Ecto neural progenitor cell (in vitro differentiated cells): ENCODE measurements around the gene CBX1.
"Not testable (repeated sequence)": the region's sequence is repeated elsewhere in the genome, so short reads cannot be mapped to it uniquely, and the experiment has no call there.

ENCODE experiments used
- DNase-seq: peaks from one replicate; pipeline ENCODE4 v3.0.0-alpha.2; 2018; ENCODE audit warnings: low spot score

Gene CBX1

DNA sequence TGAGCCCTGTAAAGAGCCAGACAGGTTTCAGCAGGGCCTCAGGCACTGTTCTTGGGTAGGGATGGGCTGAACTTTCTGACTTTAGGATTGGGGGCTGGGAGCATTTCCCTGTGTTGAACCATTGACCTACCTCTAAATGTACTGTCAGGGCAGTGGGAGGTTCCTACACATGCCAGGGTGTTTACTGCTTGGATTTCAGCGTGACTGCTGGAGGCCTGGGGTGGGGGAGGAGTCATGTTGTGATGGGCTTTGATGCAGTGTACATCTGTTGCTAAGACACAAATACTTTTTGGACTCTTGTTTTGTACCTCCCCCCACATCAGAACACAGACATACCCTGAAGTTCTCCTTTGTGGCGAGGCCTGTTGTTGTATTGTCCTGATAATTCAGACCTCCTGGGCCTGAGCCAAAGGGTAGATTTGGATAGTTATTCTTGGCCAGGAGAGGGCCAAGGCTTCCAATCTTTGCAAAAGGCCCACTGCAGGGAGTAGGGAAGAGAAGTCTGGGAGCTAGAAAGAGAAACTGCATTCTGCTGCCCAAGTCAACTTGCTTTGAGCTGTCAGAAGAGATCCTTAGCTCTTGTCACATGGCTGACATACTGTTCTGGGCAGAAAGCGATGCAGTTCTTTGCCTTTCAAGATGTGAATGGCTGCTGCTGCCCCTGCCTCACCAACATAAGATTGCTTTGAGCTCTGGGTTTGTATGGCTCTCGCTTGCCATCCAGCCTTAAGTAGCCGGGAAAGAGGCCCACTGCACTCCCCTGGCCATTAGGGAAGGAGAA is 49.4 kb downstream of the CBX1 start:
- peak; percentile 50 for DNase-seq

DNA sequence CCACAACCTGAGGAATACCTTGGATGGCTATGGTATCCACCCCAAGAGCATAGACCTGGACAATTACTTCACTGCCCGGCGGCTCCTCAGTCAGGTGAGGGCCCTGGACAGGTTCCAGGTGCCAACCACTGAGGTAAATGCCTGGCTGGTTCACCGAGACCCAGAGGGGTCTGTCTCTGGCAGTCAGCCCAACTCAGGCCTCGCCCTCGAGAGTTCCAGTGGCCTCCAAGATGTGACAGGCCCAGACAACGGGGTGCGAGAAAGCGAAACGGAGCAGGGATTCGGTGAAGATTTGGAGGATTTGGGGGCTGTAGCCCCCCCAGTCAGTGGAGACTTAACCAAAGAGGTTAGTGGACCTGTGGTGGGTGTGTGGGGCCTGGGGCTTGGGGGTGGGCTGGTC is 50.0 kb downstream of the CBX1 start:
- peak; percentile 46 for DNase-seq

DNA sequence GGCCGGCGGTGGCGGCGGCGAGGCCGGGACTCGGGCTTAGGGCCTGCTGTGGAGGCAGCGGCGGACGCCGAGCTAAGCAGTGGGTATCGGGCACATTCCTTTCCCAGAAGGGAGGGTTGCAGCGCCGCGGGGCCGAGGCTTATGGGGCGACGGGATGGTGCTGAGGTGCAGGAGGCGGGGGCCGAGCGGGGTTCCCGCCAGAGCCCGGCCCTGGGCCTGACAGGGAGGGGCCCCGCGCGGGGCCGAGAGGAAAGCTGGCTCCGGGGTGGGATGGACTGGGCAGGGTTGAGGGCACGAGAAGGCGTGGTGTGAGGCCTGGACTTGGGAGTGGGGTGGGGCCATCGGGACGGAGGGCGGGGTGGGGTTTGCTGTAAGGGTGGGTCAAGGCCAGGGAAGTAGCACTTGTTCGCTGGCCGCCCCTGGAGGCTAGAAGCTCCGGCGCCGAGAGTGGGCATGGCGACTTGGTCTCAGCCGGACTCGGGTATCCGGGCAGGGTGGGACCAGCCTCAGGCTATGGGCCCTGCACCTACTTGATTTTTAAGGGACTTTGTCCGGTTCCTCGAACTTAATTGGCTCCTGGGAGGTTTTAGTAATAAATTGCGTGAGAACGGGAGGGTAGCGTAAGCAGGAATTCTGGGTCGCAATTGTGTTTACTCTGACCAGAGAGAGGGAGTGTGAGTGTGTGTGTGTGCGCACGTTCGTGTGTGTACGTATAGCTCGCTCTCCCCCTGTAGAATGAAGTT is 52.7 kb downstream of the CBX1 start:
- no peak for DNase-seq

DNA sequence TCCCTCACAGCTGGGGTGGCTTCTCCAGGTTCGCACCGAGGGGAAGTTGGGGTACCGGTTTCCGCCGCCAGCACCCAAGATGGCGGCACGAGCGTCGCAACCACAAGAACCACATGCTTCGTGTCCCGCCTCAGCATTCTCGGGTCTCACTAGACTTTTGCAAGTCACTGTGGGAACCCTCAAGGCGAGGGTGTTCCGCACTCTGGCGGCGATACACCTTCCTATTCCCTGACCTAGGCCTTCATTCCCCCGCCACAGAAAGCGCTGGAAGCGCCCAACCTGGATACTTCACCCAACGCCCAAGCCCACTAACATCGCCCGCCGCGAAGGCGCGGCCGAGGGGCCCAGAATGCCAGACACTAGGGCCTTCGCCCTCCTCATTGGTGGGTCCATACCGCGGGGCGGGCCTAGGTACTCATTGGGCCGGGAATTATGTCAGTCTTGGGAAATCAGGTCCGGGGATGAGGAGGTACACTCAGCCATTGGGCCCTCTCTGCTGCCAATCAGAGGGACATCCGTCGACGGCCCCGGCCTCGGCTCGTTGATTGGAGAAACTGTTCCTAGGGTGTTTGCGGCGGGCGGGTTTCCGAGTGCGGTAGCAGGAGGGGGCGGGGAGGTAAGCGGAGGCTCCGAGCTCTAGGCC is 53.4 kb downstream of the CBX1 start, which contains the start of gene NFE2L1:
Gene NFE2L1 (plus strand): TSS at position 619 of the 643 bp plus-strand sequence. CDS start 2,760 bp downstream, outside the sequence.
- DNase-seq: peak; percentile 100

DNA sequence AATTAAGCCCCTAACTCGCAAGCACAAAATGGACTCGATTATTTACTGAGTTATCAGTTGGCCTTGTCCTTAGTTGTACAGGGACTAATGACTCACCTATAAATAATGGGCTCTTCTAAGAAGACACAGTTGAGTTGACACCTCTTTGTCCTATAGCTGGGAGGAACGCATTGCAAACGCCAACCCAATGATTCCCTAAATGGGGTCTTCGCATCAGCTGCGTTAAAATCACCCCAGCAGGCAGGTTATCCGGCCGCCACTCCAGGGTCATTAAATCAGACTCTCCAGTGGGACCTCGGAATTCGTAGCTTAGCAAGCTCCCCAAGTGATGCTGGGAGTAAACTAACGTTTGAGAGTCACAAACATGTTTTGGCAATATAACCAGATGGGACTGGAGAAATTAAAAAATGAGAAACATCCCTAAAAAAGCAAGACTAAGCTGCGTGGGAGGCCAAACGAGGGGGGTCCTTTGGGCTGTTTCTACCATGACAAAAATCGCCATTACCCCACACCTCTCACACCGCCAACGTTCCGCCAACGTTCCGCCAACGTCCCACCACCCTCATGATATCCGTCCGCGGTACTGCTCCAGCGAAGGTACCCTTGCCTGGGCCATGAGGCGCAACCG is 54.1 kb downstream of the CBX1 start:
- DNase-seq: peak; percentile 54

DNA sequence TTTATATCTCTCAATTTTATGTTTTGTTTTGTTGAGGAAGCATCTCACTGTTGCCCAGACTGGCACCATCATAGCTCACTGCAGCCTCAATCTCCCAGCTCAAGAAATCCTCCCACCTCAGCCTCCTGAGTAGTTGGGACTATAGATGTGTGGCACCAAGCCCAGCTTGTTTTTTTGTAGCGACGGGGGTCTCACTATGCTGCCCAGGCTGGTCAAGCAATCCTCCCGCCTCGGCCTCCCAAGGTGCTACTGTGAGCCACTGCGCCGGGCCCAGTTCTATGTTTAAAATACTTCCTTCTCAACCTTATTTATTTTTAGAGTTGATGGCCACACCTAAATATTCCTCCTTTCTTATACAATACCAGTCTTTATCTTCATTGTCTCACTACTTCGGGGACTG is 55.0 kb downstream of the CBX1 start:
- DNase-seq: no peak

DNA sequence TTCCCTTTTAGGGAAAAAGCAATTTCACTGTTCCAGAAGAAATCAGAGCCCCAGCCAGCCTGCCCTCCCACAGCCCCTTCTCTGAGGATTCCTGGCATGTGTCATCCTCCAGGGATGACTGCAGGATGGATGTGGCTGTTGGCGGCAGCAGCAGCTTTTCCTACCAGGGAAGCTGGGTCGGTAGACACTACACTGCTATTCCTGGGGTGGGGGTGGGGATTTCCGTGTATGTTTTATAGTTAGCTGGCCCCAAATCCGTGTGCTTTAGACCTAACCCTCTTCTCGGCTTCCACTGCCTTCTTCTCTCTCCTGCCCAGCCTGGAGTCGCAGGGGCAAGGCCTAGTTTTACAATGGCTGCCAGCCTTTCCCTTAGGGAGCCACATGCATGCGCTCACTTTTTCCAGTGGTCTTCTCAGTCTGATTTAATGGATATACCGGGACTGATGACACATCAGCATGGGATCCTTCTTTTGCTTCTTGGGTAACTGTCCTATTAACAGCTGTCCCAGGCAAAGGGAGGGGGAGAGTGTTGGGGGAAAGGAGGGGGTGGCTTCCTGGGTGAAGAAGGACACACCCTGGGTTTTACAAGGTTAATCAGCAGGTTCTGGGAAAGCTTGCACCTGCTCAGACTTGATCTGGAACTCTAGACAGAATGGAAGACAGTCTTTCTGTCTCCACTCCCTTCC is 55.8 kb downstream of the CBX1 start:
- DNase-seq: no peak

DNA sequence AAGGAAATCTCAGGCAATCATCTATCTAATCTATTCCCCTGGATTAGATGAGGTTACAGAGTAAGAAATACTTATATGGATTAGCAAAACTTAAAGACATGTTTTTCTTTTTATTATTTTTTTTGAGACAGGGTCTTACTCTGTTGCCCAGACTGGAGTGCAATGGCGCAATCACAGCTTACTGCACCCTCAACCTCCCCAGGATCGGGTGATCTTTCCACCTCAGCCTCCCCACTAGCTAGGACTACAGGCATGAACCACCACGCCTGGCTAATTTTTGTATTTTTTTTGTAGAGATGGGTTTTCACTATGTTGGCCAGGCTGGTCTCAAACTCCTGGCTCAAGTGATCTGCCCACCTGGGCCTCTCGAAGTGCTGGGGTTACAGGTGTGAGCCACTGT is 56.4 kb downstream of the CBX1 start:
- no peak for DNase-seq

DNA sequence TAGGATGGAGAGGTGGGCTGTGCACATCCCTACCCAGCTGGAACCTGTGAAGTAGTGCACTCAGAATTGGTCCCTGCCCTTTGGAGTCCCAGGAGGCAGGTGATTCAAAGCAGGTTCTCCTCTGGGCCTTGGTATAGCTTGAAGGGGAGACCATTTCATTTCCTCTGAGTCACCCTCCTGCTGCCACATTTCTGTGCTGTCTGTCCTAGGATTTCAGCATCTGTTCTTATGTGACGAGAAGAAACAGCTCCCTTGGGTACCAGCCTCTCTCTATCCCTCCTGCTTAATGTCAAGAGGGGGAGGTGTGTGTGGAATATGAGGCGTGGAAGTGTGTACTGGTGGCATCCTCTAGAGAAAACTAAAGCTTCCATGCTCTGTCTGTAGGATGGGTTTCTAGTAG is 58.1 kb downstream of the CBX1 start:
- no peak for DNase-seq

DNA sequence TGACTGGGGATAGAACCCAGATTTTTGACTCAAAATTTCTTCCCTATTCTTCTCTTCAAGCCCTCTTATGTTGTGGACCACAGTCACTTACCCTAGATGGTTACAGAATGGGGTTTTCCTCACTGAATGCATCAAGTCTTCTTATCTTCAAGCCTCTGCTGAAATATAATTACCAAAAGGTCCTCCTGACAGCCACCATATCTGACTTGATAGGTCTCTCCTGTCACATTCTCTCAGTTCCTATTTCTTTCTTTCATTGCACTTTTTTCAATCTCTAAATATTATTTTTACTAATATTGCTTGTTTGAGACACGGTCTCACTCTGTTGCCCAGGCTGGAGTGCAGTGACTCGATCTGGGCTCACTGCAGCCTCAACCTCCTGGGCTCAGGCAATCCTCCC is 62.6 kb downstream of the CBX1 start:
- no peak for DNase-seq

DNA sequence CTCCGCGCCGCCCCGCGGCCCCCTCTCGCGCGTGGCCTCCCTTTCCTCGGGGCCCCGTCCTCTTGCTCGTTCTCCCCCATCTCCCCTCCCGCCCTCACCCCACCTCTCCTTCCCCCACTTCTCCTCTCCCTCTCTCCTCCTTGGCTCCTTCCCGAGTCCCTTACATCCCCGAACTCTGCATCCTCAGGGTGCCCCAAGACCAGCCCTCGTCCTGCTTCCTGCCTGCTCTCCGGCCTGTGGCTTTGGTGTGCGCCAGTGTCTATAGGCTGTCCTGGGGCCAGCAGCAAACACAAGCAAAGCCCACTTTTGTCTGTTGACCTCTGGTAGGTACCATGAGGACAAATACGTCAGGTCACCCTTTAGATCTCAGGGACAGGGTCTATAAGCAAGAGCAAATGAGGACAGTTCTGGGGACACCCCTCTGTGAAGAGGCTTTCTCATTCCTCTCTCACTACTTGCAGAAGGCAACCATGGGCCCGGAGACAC is 63.4 kb downstream of the CBX1 start:
- no peak for DNase-seq

DNA sequence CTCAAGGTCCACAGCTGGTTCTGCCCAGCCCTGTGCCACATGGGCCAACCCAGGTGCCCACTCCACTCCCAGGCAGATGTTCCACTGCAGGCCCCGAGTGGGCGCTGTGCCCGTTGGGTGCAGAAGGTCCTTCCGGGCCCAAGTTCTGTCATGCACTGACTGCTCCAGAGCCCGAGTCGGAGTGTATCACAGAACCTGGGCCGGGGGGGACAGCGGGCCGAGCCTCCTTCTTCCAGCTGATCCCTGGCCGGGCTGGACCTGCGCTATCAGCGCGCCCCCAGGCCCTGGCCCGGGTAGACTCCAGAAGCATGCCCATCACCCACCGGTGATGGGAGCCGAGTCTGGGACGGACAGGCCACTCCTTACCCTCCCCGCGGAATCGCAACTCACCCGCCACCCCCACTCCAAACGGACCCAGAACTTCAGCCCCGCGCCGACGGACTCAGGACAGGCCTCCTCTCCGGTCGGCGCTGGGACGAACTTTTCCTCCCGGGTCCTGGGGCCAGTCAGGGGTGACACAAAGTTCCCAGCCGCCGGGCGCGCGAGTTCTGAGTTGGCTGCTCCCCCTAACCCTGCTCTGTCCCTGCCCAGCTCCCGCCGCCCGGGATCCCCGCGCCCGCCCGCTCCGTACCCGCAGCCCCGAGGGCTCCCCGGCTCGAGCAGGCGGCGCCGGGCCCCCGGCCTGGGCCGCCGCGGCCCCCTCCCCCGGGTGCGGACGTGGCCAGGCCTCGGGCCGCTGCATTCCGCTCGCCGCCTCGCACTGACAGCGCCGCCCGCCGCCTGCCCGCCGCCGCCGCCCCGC is 64.0 kb downstream of the CBX1 start, which contains the start of gene COPZ2:
Gene COPZ2 (minus strand): TSS at position 762 of the 802 bp plus-strand sequence. CDS start 20 bp downstream, at position 742.
- peak; percentile 80 for DNase-seq

DNA sequence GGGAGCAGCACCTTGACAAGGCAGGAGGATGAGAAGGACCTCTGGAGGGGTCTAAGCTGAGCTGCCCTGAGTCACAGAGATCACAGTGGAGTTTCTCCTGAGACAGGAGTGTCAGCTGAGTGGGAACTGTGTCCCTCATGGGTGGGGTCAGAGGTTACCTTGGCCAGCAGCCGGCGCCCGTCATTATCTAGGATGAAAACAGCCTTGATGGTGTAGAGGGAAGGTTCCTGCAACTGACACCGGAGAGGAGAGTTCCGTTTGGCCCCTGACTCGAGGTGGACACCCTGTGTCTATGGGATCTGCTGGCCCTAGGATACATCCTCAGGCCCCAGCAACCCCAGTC is 64.6 kb downstream of the CBX1 start:
- no peak for DNase-seq

DNA sequence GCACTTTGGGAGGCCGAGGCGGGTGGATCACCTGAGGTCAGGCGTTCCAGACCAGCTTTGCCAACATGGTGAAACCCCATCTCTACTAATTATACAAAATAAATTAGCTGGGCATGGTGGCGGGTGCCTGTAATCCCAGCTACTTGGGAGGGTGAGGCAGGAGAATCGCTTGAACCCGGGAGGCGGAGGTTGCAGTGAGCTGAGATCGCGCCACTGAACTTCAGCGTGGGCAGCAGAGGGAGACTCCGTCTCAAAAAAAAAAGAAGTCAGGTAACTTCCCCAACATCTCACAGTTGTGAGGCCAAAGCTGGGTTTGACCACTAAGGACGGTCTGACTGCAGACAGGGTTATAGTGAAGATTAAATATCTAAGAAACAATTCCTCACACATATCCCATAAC is 66.5 kb downstream of the CBX1 start:
- DNase-seq: not testable (repeated sequence)

DNA sequence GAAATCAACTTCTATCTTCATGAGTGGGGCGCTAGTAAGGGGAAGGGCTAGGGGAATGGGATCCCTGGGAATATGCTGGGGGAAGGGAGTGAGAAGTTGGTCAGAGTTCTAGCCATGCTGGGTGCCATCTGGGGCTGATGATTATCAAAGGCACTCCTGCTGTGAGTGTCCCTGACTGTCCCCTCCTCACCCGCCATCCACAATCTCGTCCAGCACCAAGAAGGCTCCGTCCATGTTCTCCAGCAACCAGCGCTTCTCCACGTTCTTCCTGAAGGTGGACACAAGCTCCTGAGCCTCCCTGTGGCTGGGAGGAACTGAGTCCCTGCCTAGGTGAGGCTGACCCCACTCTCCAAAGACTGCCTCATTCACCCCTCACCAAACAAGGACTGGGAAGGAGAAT is 69.3 kb downstream of the CBX1 start:
- DNase-seq: no peak

DNA sequence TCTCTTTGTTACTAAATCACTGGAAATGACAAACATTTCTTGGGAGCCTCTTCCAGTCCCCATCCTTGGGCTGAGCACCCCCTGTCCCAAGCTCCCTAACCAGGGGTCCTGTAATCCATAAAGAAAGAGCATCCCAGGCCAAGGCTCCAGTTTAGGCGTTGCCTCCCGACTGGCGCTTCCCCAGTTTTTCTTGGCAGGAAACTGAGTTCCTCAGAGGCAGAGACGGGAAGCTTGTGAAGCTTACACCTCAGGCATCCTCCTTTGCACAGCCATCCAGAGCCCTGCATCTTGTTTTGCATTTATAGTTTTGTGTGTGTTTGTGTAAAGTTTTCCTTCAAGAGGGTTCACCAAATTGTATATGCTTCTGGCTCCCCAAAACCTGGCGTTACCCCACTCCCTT is 70.7 kb downstream of the CBX1 start:
- DNase-seq: no peak

DNA sequence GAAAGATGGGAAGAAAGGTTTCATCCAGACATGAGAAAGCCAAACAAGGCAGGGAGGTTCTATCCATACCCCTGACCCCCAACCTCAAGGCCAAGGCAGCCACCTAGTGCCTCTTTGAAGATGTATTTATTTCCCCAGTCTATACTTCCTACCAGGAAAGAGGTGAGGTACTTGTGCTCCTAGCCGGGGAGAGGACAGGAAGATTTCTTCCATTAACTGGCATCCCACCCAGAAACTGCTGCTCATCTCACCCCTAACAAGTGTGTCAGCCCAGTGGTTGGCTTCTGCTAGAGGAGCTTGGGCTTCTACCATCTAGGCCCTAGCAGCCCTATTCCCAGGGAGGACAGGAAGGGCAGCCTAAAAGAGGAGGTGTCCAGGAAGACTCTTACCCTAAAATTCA is 72.5 kb downstream of the CBX1 start:
- no peak for DNase-seq

DNA sequence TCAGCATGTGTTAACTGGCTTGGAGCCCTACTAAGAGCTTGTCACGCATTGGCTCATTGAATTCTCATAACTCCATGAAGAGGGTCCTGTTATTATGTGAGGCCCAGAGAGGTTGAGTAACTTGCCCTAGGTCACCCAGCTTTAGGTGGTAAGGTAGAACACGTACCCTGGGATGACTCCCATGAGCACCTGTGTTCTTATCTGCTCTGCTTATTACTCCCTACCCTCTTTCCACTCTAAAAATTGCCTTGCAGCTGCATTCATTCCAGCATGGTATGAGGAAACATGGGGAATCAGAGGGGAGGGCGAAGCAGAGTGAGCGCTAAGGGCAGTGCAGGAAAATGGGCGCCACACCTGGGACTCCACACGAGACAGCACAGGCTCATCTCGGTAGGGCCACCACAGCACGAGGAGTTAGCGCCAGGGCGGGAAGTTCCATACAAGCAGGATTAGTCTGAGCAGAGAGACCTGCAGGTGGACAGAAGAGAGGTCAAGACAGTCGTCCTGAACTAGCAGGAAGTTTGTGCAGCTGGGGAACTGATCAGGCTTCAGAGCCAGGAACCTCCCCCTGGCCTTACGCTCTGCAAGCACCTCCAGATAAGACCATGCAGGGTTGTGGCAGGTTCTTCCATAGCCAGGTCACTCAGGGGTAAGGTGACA is 73.8 kb downstream of the CBX1 start:
- peak; percentile 50 for DNase-seq

DNA sequence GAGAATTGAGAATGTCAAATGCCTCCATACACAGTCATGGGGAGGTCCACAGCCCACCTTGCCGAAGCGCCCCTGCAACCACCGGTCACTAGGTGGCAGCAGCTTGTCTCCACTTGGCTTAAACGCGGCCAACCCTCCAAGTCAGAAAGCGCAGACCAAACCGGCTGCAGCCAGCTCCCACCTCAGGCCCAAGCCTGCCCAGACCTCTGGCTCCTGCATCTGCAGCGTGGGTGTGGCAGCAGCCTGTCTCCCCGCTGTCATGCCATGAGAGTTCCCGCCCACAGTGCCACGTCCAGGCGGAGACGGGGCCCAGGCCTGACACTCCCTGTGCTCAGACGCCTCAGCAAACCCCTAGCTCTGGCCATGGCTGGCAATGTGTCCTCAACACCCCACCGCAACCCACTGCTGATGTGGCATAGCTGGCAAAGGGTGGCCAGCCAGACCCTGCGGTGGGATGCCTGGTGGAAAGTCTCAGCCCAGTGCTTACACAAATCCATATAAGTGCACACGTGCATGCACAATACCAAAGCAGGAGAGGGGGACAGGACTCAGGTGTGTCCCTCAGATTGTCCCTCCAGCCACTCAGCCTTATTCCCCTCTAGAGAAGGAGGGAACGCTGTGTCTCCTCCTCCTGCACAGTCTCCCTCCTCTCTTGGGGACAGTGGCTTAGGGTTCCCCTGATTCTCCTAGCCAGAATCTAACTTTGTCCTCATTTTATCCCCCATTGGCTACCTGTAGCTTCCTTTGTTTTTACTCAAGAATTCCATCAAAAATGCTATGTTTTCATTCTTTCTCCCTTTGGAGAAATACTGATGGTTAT is 74.6 kb downstream of the CBX1 start:
- peak; percentile 97 for DNase-seq
